Superior temporal gyrus (tissue), 1 donor: ENCODE results near the gene YJU2.
"Not testable (repeated sequence)": the region's sequence is repeated elsewhere in the genome, so short reads cannot be mapped to it uniquely, and the experiment has no call there.

Source experiments
- DNase-seq: peaks from one replicate; pipeline ENCODE4 v3.0.0-alpha.2; 2016; ENCODE audit errors: extremely low spot score

The YJU2 gene

DNA sequence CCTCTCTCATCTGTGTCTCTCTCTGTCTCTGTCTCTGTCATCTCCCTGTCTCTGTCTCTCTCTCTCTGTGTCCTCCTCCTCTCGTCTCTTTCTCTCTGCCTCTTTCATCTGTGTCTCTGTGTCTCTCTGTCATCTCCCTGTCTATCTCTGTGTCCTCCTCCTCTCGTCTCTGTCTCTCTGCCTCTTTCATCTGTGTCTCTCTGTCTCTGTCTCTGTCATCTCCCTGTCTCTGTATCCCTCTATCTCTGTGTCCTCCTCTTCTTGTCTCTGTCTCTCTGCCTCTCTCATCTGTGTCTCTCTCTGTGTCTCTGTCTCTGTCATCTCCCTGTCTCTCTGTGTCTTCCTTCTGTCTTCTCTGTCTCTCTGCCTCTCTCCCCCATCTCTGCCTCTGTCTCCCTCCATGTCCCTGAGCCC lies 18.1 kb upstream of the YJU2 start:
- no peak for DNase-seq

- DNase-seq = no peak
Observed at GRCh38 chr19:4229179-4229931, 17.5 kb upstream of the YJU2 start, which contains the start of gene EBI3. EBI3 (plus strand) TSS chr19:4229523; CDS start chr19:4229551, 28 bp downstream.

GRCh38 chr19:4230237-4230636 lies 16.6 kb upstream of the YJU2 start:
- not testable (repeated sequence) for DNase-seq

DNA sequence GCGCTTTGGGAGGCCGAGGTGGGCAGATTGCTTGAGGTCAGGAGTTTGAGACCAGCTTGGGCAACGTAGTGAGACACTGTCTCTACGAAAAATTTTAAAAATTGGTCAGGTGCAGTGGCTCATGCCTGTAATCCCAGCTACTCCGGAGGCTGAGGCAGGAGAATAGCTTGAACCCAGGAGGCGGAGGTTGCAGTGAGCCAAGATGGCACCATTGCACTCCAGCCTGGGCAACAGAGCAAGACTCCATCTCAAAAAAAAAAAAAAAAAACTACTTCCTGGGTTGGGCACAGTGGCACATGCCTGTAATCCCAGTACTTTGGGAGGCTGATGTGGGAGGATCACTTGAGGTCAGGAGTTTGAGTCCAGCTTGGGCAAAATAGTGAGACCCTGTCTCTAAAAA lies 15.4 kb upstream of the YJU2 start:
- DNase-seq = not testable (repeated sequence)

DNA sequence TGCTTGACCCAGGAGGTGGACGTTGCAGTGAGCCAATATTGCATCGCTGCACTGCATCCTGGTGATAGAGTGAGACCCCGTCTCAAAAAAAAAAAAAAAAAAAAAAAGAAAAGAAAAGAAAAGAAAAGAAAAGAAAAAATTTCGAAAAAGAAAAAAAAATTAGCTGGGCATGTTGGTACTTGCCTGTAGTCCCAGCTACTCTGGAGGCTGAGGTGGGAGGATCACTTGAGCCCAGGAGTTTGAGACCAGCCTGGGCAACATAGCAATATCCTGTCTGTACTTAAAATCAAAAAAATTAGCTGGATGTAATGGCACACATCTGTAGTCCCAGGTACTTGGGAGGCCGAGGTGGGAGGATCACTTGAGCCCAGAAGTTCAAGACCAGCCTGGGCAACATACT lies 14.7 kb upstream of the YJU2 start:
- DNase-seq = not testable (repeated sequence)

GRCh38 chr19:4232614-4233281 lies 14.1 kb upstream of the YJU2 start:
- DNase-seq = no peak

GRCh38 chr19:4233282-4233853 lies 13.5 kb upstream of the YJU2 start:
- no peak for DNase-seq

DNA sequence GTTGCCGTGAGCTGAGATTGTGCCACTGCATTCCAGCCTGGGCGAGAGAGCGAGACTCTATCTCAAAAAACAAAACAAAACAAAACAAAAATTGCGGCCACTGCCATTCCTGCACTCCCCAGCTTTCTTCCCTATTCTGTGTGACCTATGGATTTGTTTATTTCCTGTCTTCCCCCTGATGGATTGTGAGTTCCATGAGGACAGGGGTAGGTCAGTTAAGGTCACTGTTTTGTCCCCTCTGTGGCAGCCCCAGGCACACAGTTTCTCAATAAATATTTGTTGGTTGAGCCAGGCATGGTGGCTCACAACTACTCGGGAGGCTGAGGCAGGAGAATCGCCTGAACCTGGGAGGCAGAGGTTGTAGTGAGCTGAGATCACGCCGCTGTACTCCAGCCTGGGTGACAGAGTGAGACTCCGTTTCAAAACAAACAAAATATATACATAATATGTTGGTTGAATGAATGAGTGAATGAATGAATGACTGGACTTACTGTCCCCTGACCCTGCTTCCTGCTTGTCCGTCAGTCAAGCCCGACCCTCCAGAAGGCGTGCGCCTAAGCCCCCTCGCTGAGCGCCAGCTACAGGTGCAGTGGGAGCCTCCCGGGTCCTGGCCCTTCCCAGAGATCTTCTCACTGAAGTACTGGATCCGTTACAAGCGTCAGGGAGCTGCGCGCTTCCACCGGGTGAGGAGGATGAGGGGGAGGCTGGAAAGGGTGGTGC lies 12.6 kb upstream of the YJU2 start:
- no peak for DNase-seq

DNA sequence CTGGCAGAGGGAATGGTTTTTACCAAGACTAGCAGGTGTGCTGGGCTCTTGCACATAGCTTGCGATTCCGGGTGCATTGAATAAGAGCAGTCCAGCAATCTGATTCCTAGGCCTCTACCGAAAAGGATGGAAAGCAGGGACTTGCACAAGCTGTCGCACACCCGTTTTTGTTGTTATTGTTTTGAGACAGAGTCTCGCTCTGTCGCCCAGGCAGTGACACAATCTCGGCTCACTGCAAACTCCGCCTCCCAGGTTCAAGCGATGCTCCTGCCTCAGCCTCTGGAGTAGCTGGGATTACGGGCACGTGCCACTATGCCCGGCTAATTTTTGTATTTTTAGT lies 12.0 kb upstream of the YJU2 start:
- DNase-seq = no peak

DNA sequence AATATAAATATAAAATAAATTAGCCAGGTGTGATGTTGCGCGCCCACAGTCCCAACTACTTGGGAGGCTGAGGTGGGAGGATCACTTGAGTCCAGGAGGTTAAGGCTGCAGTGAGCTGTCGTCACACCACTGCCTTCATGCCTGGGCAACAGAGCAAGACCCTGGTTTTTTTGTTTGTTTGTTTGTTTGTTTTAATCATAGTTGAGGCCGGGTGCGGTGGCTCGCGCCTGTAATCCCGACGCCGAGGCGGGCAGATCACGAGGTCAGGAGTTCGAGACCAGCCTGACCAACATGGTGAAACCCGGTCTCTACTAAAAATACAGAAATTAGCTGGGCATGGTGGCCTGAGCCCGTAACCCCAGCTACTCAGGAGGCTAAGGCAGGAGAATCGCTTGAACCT lies 9.4 kb upstream of the YJU2 start:
- DNase-seq = not testable (repeated sequence)

- no peak for DNase-seq
Observed at GRCh38 chr19:4238831-4239230, 8.0 kb upstream of the YJU2 start.

GRCh38 chr19:4241824-4242430 lies 5.0 kb upstream of the YJU2 start:
- DNase-seq = no peak

DNA sequence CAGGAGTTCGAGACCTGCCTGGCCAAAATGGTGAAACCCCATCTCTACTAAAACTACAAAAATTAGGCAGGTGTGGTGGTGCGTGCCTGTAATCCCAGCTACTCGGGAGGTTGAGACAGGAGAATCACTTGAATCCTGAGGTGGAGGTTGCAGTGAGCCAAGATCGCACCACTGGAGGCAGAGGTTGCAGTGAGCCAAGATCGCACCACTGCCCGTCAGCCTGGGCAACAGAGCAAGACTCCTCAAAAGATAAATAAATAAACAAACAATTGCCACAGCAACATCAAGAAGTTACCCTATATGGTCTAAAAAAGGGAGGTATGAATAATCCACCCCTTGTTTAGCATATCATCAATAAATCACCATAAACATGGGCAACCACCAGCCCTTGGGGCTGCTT lies 942 bp upstream of the YJU2 start:
- not testable (repeated sequence) for DNase-seq

DNA sequence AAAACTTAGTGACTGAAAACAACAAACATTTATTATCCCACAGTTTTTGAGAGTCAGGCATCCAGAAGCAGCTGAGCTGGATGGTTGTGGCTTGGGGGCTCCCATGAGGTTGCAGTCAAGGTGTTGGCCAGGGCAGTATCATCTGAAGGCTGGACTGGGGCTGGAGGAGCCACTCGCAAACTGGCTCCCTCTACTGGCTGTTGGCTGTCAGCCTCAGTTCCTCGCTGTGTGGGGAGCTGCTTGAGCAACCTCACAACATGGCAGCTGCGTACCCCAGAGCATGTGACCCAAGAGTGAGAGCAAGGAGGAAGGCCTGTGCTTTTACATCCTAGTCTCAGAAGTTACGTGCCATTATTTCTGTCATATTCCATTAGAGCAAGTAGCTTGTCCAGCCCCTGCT lies 9.7 kb downstream of the YJU2 start:
- DNase-seq = no peak

GRCh38 chr19:4257025-4257424 lies 10.1 kb downstream of the YJU2 start:
- no peak for DNase-seq

DNA sequence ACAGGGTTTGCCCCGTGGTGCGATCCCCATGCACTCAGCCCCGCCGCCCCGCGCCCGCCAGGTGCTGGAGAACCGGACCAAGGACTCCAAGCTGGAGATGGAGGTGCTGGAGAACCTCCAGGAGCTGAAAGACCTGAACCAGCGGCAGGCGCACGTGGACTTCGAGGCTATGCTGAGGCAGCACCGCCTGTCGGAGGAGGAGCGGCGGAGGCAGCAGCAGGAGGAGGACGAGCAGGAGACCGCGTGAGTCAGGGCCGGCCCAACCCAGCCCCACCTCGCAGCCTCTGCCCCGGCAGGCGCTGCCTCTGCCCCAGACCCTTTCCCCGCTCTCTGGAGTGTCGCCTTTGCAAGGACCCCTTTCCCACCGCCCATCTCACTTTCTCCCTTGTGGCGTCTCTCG lies 11.3 kb downstream of the YJU2 start:
- no peak for DNase-seq

DNA sequence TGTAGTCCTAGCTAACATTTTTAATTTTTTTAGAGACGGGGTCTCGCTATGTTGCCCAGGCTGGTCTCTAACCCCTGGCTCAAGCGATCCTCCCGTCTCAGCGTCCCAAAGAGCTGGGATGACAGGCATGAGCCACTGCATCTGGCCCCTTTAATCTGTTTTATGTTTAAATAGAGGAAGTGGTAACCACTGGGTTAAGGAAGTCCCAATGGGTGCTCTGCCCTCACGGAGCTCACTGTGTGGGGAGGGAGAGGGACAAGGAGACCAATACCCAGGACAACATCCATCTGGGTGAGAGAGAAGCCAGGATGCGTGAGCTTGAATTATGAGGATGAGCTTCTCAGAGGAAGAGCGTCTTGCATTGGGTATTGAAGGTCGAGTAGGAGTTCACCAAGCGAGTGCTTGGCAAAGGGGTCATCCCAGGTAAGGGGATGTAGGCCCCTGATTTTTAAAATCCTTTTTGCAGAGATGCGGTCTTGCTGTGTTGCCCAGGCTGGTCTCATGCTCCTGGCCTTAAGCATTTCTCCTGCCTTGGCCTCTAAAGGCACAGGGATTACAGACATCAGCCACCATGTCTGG lies 13.8 kb downstream of the YJU2 start:
- DNase-seq = no peak

- DNase-seq = no peak
Observed at GRCh38 chr19:4264812-4265211, 17.9 kb downstream of the YJU2 start.

GRCh38 chr19:4266253-4267000 lies 19.5 kb downstream of the YJU2 start:
- DNase-seq = no peak

GRCh38 chr19:4267101-4267900 lies 20.4 kb downstream of the YJU2 start:
- DNase-seq = peak; percentile 36
